ENCODE data around the gene ASIC4. TPM values are rescaled to one million over a fixed set of nuclear protein-coding genes. Genes with fewer than 3 reads are reported as not detected.

Gene ASIC4
- total and polyA plus RNA-seq, 2 of the 13 experiments (the other 11 are each of a cell fraction or from before 2014, with no cell fraction given): 0.03 TPM; not detected in 1

- TF ChIP-seq, protein P1, sequence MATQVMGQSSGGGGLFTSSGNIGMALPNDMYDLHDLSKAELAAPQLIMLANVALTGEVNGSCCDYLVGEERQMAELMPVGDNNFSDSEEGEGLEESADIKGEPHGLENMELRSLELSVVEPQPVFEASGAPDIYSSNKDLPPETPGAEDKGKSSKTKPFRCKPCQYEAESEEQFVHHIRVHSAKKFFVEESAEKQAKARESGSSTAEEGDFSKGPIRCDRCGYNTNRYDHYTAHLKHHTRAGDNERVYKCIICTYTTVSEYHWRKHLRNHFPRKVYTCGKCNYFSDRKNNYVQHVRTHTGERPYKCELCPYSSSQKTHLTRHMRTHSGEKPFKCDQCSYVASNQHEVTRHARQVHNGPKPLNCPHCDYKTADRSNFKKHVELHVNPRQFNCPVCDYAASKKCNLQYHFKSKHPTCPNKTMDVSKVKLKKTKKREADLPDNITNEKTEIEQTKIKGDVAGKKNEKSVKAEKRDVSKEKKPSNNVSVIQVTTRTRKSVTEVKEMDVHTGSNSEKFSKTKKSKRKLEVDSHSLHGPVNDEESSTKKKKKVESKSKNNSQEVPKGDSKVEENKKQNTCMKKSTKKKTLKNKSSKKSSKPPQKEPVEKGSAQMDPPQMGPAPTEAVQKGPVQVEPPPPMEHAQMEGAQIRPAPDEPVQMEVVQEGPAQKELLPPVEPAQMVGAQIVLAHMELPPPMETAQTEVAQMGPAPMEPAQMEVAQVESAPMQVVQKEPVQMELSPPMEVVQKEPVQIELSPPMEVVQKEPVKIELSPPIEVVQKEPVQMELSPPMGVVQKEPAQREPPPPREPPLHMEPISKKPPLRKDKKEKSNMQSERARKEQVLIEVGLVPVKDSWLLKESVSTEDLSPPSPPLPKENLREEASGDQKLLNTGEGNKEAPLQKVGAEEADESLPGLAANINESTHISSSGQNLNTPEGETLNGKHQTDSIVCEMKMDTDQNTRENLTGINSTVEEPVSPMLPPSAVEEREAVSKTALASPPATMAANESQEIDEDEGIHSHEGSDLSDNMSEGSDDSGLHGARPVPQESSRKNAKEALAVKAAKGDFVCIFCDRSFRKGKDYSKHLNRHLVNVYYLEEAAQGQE (IDR thresholded peaks at IDR 0.05; ENCODE audit: borderline replicate concordance in 1 of 2, low read depth in 1 of 2, low read length in 2 of 2): peak in 1 of 2 experiments; percentile 52; a peak in 1 of 4 replicates
- no peak for TF ChIP-seq ZFP62 (CRISPR knock-in tag; IDR thresholded peaks at IDR 0.05)
- TF ChIP-seq, protein P2, sequence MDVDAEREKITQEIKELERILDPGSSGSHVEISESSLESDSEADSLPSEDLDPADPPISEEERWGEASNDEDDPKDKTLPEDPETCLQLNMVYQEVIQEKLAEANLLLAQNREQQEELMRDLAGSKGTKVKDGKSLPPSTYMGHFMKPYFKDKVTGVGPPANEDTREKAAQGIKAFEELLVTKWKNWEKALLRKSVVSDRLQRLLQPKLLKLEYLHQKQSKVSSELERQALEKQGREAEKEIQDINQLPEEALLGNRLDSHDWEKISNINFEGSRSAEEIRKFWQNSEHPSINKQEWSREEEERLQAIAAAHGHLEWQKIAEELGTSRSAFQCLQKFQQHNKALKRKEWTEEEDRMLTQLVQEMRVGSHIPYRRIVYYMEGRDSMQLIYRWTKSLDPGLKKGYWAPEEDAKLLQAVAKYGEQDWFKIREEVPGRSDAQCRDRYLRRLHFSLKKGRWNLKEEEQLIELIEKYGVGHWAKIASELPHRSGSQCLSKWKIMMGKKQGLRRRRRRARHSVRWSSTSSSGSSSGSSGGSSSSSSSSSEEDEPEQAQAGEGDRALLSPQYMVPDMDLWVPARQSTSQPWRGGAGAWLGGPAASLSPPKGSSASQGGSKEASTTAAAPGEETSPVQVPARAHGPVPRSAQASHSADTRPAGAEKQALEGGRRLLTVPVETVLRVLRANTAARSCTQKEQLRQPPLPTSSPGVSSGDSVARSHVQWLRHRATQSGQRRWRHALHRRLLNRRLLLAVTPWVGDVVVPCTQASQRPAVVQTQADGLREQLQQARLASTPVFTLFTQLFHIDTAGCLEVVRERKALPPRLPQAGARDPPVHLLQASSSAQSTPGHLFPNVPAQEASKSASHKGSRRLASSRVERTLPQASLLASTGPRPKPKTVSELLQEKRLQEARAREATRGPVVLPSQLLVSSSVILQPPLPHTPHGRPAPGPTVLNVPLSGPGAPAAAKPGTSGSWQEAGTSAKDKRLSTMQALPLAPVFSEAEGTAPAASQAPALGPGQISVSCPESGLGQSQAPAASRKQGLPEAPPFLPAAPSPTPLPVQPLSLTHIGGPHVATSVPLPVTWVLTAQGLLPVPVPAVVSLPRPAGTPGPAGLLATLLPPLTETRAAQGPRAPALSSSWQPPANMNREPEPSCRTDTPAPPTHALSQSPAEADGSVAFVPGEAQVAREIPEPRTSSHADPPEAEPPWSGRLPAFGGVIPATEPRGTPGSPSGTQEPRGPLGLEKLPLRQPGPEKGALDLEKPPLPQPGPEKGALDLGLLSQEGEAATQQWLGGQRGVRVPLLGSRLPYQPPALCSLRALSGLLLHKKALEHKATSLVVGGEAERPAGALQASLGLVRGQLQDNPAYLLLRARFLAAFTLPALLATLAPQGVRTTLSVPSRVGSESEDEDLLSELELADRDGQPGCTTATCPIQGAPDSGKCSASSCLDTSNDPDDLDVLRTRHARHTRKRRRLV (CRISPR knock-in tag; IDR thresholded peaks at IDR 0.05): 0 out of 2 replicates have a peak, but pooled peaks have one; percentile 37
- TF ChIP-seq, protein P3, sequence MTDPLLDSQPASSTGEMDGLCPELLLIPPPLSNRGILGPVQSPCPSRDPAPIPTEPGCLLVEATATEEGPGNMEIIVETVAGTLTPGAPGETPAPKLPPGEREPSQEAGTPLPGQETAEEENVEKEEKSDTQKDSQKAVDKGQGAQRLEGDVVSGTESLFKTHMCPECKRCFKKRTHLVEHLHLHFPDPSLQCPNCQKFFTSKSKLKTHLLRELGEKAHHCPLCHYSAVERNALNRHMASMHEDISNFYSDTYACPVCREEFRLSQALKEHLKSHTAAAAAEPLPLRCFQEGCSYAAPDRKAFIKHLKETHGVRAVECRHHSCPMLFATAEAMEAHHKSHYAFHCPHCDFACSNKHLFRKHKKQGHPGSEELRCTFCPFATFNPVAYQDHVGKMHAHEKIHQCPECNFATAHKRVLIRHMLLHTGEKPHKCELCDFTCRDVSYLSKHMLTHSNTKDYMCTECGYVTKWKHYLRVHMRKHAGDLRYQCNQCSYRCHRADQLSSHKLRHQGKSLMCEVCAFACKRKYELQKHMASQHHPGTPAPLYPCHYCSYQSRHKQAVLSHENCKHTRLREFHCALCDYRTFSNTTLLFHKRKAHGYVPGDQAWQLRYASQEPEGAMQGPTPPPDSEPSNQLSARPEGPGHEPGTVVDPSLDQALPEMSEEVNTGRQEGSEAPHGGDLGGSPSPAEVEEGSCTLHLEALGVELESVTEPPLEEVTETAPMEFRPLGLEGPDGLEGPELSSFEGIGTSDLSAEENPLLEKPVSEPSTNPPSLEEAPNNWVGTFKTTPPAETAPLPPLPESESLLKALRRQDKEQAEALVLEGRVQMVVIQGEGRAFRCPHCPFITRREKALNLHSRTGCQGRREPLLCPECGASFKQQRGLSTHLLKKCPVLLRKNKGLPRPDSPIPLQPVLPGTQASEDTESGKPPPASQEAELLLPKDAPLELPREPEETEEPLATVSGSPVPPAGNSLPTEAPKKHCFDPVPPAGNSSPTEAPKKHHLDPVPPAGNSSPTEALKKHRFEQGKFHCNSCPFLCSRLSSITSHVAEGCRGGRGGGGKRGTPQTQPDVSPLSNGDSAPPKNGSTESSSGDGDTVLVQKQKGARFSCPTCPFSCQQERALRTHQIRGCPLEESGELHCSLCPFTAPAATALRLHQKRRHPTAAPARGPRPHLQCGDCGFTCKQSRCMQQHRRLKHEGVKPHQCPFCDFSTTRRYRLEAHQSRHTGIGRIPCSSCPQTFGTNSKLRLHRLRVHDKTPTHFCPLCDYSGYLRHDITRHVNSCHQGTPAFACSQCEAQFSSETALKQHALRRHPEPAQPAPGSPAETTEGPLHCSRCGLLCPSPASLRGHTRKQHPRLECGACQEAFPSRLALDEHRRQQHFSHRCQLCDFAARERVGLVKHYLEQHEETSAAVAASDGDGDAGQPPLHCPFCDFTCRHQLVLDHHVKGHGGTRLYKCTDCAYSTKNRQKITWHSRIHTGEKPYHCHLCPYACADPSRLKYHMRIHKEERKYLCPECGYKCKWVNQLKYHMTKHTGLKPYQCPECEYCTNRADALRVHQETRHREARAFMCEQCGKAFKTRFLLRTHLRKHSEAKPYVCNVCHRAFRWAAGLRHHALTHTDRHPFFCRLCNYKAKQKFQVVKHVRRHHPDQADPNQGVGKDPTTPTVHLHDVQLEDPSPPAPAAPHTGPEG (CRISPR knock-in tag; IDR thresholded peaks at IDR 0.05): no peak; the same call in 1 of the 2 replicates
- TF ChIP-seq ZNF660 (CRISPR knock-in tag; IDR thresholded peaks at IDR 0.05; ENCODE audit: borderline replicate concordance, low read depth): no peak
- peak; percentile 51; the same call in 1 of the 2 replicates for TF ChIP-seq CREB1 (IDR thresholded peaks at IDR 0.05)
- TF ChIP-seq CREB1 (CRISPR knock-in tag; IDR thresholded peaks at IDR 0.05): peak; percentile 49; the same call in 1 of the 2 replicates
- 0 out of 2 replicates have a peak, but pooled peaks have one; percentile 26 for TF ChIP-seq KLF11 (CRISPR knock-in tag; IDR thresholded peaks at IDR 0.05)
- no peak; the same call in 1 of the 2 replicates for TF ChIP-seq SALL2 (CRISPR knock-in tag; IDR thresholded peaks at IDR 0.05)
- TF ChIP-seq ZNF510 (CRISPR knock-in tag; IDR thresholded peaks at IDR 0.05; ENCODE audit: low read depth): peak; percentile 87; the same call in 1 of the 2 replicates
Measured at GRCh38 chr2:219571311-219572236, 57.3 kb downstream of the ASIC4 start, which contains the start of gene OBSL1 (continued).

Measured in HepG2 (cell line).